Spleen (tissue), 11 donors: ENCODE data around the gene GSN. TPM values are rescaled to one million over a fixed set of nuclear protein-coding genes. Genes with fewer than 3 reads are reported as not detected.

Experiments used
- DNase-seq: peaks from one replicate; pipeline ENCODE4 v3.0.0-alpha.2; 2020
- H3K27ac ChIP-seq, 8 donors: fragments of 200-600 bp; sonication (generic) in 7 of 8; 1 replicate in 4 of 8; 2 replicates in 4 of 8; pipeline versions ENCODE4 v1.5.0 to v1.8.0; 2016 to 2021; ENCODE audit warnings: inconsistent platforms in 4 of 8, mild to moderate bottlenecking in 4 of 8, moderate library complexity in 1 of 8
- H3K27me3 ChIP-seq, 7 donors: fragments of 200-600 bp; sonication (generic) in 6 of 7; replicated peaks in 1 of 7; 1 replicate in 4 of 7; 2 replicates in 3 of 7; pipeline versions ENCODE4 v1.5.0 to v1.8.0; 2016 to 2021; ENCODE audit warnings: inconsistent platforms in 3 of 7, mild to moderate bottlenecking in 1 of 7
- H3K36me3 ChIP-seq, 6 donors: fragments of 200-600 bp; sonication (generic) in 5 of 6; 1 replicate in 4 of 6; 2 replicates in 2 of 6; pipeline versions ENCODE4 v1.5.0 to v1.8.0; 2016 to 2021; ENCODE audit warnings: inconsistent platforms in 2 of 6
- H3K4me1 ChIP-seq, 6 donors: fragments of 200-600 bp; sonication (generic) in 5 of 6; 1 replicate in 3 of 6; 2 replicates in 3 of 6; pipeline versions ENCODE4 v1.5.0 to v1.8.0; 2016 to 2021; ENCODE audit warnings: inconsistent platforms in 3 of 6
- H3K4me3 ChIP-seq, 8 donors: fragments of 200-600 bp; sonication (generic) in 7 of 8; 1 replicate in 4 of 8; 2 replicates in 4 of 8; pipeline versions ENCODE4 v1.5.0 to v1.8.0; 2016 to 2021; ENCODE audit warnings: inconsistent platforms in 4 of 8, mild to moderate bottlenecking in 4 of 8, moderate library complexity in 2 of 8
- H3K9me3 ChIP-seq, 8 donors: fragments of 200-600 bp; sonication (generic) in 7 of 8; 1 replicate in 4 of 8; 2 replicates in 4 of 8; pipeline versions ENCODE4 v1.5.0 to v1.8.0; 2016 to 2021; ENCODE audit warnings: inconsistent platforms in 4 of 8
- CTCF ChIP-seq, 11 experiments: fragments of 200-600 bp in 7 of 11; fragments of 450-650 bp in 4 of 11; sonication (generic) in 4 of 11; IDR thresholded peaks in 8 of 11; conservative IDR thresholded peaks in 3 of 11; 1 replicate in 7 of 11; 2 replicates in 4 of 11; pipeline versions ENCODE4 v1.4.0 to v1.8.0; 2016 to 2021; ENCODE audit warnings: antibody characterized with exemption in 11 of 11, inconsistent platforms in 4 of 11, mild to moderate bottlenecking in 1 of 11
- POLR2A ChIP-seq, 3 donors: fragments of 450-650 bp; IDR thresholded peaks; one replicate each; pipeline ENCODE4 v1.5.1; 2017; ENCODE audit warnings: antibody characterized with exemption in 3 of 3, mild to moderate bottlenecking in 1 of 3
- POLR2AphosphoS5 ChIP-seq, 3 donors: sonication (generic); formaldehyde crosslinking; IDR thresholded peaks; one replicate each; pipeline ENCODE4 v1.5.1; 2017; ENCODE audit warnings: antibody characterized with exemption in 3 of 3
- WGBS, 5 donors: extraction: QIAGEN DNeasy Blood & Tissue Kit in 3 of 5; methylation state at CpG; one replicate each; pipeline versions ENCODE4 v1.1.5 to v1.1.7; 2013 to 2018; 5-methylcytosine and 5-hydroxymethylcytosine counted together
- intact Hi-C: fragments of 100-400 bp; cut with DNase I; formaldehyde crosslinking; loops from one replicate; pipeline ENCODE4 v1.15.0; 2023; ENCODE audit warnings: low total_unique reads
- polyA plus RNA-seq, 3 donors: library from polyadenylated mRNA; stranded (reverse); fragments of 200-250 nt; gene quantifications; one replicate each; pipeline ENCODE4 v1.2.1, GENCODE V29; 2013
- total RNA-seq, 7 donors: library from RNA; depleted of rRNA in 3 of 7; stranded (reverse); fragments of >200 nt in 3 of 7; fragmentation: NEBNext Ultra II Directional in 4 of 7; extraction: Animal tissue kit (Norgen Biotek cat#: 25700) in 4 of 7; gene quantifications; one replicate each; pipeline versions ENCODE4 v1.1.0 to v1.2.1, GENCODE V29; 2016 to 2021
- donor health status: healthy with polysubstance abuse.
- donor health status: DM: no; HTN: no; CAD: no; lungs with moderate emphysema.
- donor health status: DM: no; HTN: no; CAD: no.
- donor health status: Bipolar disorder and iron deficiency.
- donor health status: healthy.
- donor health status: DM: no; HTN: no; CAD: no.
- donor health status: DM: yes; HTN: yes; CAD: no.

GSN gene
- total and polyA plus RNA-seq, 10 donors = 115 to 432 (median 227) TPM

- H3K9me3 ChIP-seq = no peaks in the 10 kb centered on the region
- intact Hi-C loops = no loop called here
- H3K4me3 ChIP-seq = no peak overlapping the region
- DNase-seq = no peak
- TF ChIP-seq POLR2A (IDR thresholded peaks at IDR 0.05) (no peak), POLR2AphosphoS5 (IDR thresholded peaks at IDR 0.05) (no peak), CTCF (IDR thresholded peaks at IDR 0.05 in 8 of 11, conservative IDR thresholded peaks at IDR 0.05 in 3 of 11) (no peak)
- H3K27ac ChIP-seq = peak overlapping the region in 5 of 8 donors; percentile 35 to 95 (median 90)
- H3K36me3 ChIP-seq = peaks cover 0 to 27% (median 0%) of the 10 kb centered on the region in 6 donors
- 61 to 84% (median 76%) methylated on average over 4 of the region's 4 CpGs for whole genome bisulfite sequencing, 5 donors
- H3K4me1 ChIP-seq = peaks cover 32 to 92% (median 55%) of the 10 kb centered on the region in 6 donors
- H3K27me3 ChIP-seq = no peaks in the 10 kb centered on the region
Observed at GRCh38 chr9:121277518-121278295, 9.7 kb downstream of the GSN start.

GRCh38 chr9:121278477-121279261 lies 10.7 kb downstream of the GSN start:
- Histone ChIP-seq H3K36me3 (peaks cover 0 to 36% (median 0%) of the 10 kb centered on the region in 6 donors), H3K27ac (peak overlapping the region in 7 of 8 donors; percentile 35 to 95 (median 88)), H3K9me3 (no peaks in the 10 kb centered on the region), H3K4me3 (no peak overlapping the region), H3K27me3 (no peaks in the 10 kb centered on the region), H3K4me1 (peaks cover 41 to 92% (median 63%) of the 10 kb centered on the region in 6 donors)
- TF ChIP-seq CTCF (IDR thresholded peaks at IDR 0.05 in 8 of 11, conservative IDR thresholded peaks at IDR 0.05 in 3 of 11) (peak; percentile 61 to 88 (median 83)), POLR2A (IDR thresholded peaks at IDR 0.05) (no peak), POLR2AphosphoS5 (IDR thresholded peaks at IDR 0.05) (peak in 1 of 3 donors; percentile 59)
- DNase-seq = no peak
- WGBS, 5 donors = 33 to 41% (median 33%) methylated on average over 13 of the region's 13 CpGs
- intact Hi-C loops = no loop called here

GRCh38 chr9:121279776-121280388 lies 11.9 kb downstream of the GSN start:
- 79 to 91% (median 84%) methylated on average over 10 to 11 of the region's 11 CpGs for WGBS, 5 donors

More at GRCh38 chr9:121279776-121280388, 11.9 kb downstream of the GSN start:
- Histone ChIP-seq H3K4me1 (peaks cover 49 to 92% (median 74%) of the 10 kb centered on the region in 6 donors), H3K4me3 (no peak overlapping the region), H3K27me3 (no peaks in the 10 kb centered on the region), H3K9me3 (no peaks in the 10 kb centered on the region), H3K36me3 (peaks cover 0 to 47% (median 0%) of the 10 kb centered on the region in 6 donors), H3K27ac (peak overlapping the region in 5 of 8 donors; percentile 9 to 95 (median 90))
- intact Hi-C loops = no loop called here
- TF ChIP-seq POLR2AphosphoS5 (IDR thresholded peaks at IDR 0.05) (no peak), CTCF (IDR thresholded peaks at IDR 0.05 in 8 of 11, conservative IDR thresholded peaks at IDR 0.05 in 3 of 11) (no peak), POLR2A (IDR thresholded peaks at IDR 0.05) (no peak)
- no peak for DNase-seq
